Colon (tissue), 2 donors: ENCODE results near the gene EGFR.
A peak's percentile ranks its signal among the peaks of the same experiment; 100 is the strongest.

ENCODE experiments used
- FAIRE-seq: peaks from 2 replicates; lab custom pipeline; 2012; peaks lifted over from hg19 to GRCh38; lab: Jason Lieb, UNC
- donor health status: control.
- donor health status: control.

Gene EGFR

DNA sequence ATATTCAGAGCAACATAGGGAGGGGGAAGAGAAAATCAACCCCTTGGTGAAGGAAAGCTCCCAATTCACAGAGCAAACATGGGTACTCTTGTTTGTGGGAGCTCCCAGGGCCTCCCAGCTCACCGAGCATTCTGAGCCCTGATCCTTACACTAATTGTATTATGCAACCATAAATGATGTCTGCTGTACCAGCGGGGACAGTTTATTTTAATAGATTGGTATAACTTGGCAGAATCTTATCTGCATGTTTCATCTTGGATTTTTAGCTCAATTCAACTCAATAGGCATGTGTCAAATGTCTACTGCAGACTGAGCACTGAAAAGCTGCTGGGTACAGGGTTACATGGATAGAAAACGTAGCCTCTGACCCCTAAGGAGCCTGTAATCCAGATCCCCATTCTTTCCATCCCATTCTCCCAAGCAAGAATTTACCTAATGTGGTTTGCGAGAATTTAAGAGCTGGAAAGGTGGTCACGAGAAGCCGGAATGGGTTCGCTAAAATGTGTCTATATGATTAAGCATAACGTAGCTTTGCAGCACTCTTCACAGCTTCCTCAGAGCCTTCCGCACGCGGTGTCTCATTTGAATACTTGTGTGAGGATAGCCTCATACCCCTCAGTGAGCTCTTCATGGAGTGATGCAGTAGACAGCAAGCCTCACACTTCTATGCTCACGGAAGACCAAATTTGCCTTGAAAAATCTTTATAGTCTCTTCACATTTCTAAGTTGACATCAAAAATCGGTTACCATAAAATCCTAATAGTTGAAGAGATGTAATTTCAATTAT is 18.3 kb downstream of the EGFR start:
- no peak for FAIRE-seq

DNA sequence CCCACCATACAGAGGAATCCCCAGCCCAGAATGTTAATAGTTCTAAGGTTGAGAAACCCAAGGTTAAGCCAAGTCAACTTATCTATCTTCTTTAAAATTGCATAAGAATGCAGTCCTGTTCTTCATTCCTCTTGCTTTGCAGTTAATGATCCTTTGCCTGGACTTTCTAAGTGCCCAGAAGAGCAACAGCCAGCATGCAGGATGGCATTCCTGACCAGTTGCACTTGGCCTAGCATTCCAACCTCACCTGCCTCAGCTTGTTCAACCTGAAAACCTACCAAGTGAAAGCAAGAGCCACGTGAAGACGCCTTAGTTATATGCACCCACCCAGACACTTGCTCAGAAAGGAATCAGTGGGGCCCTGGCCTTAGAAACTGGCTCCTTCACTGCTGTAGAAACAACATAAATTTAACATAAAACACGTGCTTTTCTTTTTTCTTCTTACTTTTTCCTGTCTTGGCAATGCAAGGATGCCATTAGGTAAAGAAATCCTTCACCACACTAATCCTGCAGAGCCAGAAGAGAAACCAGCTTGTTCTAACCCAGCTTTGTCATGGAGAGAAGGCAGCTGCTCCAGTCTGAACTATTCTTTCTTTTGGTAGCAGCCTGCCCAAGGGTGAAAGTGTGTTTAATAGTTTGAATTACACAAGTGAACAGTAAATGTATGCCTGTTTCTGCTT is 25.0 kb downstream of the EGFR start:
- no peak for FAIRE-seq

DNA sequence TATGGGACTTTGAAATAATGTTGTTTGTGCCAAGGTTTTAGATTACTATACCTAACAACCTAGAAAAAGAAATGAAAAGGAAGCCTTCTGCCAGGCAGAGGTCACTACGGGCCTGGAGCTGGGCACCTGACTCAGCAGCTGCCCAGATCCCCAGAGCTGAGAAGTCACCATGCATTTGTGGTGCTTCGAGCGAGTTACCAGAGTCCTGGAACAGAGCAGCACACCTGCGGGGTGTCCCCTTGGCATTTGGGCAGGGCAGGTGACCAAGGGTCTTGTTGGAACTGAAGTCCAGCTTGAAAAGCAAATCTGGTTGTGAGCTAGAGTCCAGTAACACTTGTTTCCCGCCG is 25.5 kb downstream of the EGFR start:
- FAIRE-seq, result no peak

DNA sequence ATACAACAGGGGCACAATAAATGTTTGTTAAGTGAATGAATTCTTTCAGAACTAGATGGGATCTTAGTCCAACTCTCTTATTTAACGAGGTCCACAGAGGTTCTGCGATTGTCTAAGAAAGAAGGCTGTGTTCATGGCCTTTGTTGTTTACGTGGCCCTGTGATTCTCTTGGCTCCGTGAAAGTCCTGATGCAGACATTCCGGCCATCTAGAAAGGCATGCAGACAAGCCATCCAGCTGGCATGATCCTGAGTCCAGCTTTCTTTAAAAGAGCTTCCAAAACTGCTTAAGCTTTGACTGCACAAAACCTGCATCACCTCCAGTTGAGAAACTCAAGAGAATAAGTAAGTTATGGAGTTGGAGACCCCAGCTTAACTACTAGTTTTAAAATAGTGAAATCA is 26.0 kb downstream of the EGFR start:
- FAIRE-seq, result no peak

DNA sequence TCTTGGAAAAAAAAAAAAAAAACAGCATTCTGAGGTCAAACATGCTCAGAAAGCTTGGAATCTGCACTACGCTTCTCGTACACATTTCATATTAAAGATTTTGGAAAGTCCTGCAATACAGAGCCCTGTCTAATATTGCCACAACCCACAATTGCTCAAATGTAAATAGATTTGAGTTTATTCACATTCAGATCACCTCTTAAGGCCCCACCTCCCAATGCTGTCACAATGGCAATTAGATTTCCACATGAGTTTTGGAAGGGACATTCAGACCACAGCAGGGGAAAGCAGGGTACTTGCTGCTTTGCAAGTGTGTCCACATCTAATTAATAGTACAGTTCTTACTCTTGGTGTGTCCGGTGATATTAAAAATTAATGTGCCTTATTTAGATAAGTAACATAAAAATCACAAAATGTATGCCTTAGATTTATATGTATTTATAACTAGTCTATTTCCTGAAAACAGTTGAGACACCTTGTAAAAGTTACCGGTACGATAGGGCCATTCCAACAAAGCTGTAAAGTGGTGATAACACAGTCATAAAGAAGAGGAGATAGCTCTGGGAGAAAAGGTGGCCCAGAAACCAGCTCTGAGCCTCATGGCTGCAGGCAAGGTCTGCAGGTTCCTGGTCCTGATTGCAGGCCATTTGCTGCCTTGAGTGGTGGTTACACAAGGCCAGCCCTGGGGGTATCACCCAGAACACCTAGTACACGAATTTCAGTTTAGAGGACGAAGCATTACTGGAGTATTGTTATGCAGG is 27.9 kb downstream of the EGFR start:
- peak; percentile 74 for FAIRE-seq

DNA sequence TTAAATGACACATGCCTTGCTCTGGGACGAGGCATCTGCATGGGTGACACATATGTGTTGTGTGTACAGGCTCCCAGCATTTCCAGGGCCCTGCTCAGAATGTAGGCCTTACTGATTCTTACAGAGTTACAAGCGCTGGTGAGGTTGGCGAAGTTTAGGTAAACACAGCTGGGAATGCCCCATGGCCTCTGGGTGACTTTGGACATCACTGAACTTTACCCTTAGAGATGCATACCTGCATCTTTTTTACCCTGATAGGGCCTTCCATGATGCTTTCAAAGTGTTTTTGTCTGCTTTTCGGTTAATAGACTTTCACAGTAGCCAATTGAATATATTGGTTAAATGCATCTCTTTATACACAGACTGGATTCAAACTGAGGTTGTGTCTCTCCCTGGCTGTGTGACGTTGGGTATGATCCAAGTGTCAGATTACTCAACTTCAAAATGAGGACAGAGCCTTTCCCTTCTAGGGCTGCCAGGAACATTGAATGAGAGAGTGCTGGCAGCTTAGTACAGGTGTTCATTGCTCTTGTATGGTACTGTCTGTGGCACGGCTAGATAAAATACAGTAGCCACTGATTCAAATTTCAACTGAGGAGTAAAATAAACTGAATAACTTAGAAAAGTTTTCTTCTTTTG is 29.5 kb downstream of the EGFR start:
- no peak for FAIRE-seq

DNA sequence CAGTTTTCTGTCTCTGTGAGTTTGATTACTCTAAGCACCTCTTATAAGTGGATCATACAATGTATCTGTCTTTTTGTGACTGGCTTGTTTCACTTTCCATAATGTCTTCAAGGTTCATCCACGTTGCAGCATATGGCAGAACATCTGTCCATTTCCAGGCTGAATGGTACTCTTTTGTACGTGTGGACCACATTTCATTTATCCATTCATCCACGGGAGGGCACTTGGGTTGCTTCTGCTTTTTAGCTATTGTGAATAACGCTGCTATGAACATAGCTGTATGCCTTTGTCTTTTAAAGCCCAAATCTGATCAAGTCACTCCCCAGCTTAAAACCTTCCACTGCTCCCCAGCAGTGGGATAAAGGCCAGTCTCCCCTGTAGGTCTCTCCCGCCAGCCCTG is 31.5 kb downstream of the EGFR start:
- no peak for FAIRE-seq

DNA sequence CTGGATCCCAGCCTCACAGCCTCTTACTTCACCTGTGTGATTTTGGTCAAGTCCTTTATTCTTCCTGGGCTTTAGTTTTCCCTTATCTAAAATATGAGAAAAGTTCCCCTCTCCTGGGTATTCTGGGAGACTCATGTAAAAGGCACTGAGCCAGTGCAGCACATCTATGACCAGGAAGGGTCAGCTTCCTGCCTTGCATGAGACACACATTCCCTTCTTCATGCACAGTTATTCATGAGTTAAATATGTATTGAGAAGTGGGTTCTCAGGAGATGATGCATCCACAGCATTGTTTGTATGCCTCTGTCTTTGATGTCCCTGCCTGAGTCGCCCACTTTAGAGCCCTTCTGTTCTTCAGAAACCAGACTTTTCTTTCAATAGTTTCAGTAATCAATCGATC is 33.3 kb downstream of the EGFR start:
- no peak for FAIRE-seq

DNA sequence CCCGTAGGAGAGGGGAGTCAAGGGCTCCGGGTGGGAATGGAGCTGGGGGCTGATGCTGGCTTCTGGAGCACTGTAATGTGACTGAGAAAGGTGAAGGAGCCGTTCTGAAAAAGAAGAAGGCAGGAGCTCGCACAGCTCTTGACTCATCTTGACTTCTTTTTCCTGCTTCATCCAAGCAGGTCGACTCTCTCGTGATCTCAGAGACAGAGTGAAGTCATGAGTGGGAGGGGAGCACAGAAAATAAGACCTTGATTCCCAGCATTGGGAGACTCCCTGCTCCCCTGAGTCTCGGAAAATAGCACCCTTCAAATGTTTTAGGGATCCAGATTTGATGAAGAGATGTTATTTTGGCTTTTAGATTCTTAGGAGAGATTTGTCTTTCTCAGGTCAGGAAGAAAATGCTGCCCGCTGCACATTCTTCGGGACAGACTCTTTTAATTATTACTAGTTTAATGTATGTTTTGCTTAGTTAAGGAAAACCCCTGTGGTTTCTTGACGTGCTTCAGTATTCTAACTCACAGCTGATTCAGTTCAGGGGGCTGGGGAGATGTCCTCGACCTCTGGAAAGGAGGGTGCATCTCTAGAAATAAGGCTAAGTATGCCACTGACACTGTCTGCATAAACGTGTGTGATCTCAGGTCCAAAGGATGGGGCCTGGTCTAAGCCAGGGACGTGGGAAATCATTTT is 34.1 kb downstream of the EGFR start:
- no peak for FAIRE-seq

DNA sequence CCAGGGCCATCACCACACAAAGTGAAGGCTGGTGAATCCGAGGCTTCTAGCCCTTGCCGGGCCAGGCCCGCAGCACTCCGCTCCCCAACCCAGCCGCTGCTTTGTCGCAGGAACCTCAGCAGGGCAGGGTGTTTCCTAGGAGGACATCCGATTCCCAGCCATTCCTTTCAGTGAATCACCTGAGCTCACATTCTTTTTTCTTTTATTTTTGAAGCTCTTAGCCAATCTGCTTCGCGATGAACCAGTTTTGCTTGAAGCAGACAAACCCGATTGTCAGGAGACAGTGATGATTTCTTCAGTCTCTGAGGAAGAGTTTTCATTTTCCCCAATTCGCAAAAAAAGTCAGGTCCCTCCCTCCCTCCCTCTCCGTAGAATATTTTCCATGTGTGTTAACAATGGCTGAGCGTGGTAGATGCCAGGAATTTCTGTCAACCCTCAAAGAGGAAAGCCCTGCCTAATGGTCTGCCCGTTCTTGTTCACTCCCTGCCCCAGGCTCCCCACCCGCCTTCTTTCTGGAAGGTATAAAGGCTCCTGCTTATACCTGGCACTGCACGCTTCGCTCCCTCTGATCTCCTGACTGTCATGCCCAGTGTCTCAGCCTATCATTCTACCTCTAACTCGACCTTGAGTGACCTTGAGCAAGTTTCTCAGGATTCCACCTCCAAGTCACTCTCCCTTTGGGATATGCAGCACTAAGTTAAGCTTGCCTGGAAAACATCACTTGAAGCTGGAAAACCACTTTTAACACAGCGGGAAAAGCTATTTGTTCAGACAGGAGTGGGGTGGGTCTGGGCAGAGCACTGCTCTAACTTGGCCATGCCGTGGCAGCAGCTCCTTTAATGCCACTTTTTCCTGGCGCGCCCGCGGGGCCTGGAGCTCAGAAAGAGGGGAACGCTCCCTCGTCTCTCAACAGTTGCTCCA is 35.1 kb downstream of the EGFR start:
- no peak for FAIRE-seq

DNA sequence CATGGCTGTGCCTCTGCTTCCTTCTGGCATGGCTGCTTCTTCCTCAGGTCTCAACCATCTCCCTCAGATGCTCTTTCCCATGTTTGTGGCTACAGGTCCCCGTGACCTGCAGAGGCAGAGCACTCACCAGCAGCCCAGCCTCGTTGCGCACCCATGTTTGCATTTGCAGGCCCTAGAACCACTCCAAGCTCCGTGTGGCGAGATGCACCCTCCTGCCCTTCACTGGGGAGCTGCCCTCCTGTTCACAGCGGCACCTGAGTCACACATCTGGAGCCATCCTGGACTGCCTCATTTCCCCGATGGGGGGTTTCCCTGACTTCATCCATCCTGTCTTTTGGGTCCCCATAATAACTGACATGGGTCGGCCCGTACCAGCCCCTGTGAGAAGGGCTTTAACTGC is 35.9 kb downstream of the EGFR start:
- no peak for FAIRE-seq

DNA sequence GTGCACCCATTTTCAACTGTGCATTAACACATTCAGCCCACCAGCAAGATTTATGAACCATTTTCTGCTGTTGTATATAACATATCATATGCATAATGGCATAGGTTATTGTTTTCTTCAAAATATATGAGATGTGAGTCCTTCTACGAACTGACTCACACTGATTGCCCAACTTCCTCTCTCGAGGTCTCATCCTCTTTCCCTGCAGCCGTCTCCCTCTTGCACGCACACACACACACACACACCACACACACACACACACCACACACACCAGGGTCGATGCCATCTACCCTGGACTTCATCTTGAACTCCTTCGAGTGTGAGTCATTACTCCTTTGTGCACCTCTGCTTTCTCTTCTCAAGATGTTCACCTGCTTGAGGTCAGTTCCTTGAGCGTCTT is 36.7 kb downstream of the EGFR start:
- FAIRE-seq, result no peak

DNA sequence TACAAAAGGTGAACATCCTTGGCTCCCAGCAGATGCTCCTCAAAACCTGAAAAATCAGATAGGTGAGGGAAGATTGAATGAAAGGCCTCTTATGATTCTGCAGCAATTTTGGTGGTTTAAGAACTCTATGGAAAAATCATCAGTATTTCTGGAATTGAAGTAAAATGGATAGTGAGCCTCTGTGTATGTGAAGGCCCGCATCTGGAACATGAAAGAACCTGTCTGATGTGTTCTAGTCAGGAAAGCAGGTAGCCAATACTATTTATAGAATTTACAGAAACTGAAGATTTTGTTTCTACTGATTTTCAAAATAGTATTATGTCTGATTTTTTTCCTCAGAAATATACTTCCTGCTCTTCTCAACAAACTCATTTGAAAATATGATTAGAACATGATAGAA is 37.3 kb downstream of the EGFR start:
- no peak for FAIRE-seq

DNA sequence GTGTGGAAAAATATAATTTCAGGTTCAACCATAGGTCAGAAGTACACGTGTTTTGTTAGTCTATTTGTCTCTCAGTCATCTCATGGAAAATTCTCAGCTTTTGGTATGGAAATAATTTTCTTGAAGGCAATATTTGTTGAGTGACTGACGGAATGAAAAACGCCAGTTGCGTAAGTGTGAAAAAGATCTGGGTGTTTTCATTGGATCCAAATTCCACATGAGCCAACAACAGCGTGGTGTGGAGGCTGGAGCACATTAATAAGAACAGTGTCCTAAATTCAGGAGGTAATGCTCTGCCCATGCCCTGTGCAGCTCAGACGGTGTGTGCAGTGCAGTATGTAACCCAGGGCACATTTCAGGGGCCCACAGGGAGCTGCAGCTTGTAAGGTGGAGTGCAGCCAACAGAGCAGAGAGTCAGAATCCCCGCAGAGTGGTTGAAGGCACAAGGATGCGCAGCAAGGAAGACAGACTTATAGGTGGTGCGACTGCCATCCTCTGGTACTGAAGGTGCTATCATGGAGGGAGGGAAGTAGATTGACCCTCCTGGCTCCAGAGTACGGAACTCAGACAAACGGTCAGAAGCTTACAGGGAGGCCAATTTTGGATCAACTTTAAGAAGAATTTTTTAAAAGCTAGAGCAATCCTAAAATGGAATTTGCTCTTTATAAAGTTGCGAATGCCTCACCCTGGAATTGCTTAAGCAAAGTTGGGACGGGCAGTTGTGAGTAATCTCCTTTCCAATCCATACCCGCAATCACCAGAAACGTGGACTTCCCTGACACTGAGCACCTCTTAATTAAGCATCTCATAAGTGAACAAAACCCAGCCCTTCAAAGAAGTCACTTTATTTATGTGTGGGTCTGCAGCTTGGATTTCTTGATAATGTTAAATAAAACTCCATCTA is 38.0 kb downstream of the EGFR start:
- no peak for FAIRE-seq

DNA sequence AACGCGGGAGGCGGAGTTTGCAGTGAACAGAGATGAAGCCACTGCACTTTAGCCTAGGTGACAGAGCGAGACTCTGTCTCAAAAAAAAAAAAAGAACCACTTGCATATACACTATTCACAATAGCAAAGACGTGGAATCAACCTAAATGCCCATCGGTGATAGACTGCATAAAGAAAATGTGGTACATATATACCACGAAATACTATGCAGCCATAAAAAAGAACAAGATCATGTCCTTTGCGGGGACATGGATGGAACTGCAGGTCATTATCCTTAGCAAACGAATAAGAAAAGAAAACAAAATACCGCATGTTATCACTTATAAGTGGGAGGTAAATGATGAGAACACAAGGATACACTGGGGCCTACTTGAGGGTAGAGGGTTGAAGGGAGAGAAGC is 39.5 kb downstream of the EGFR start:
- FAIRE-seq, result no peak

DNA sequence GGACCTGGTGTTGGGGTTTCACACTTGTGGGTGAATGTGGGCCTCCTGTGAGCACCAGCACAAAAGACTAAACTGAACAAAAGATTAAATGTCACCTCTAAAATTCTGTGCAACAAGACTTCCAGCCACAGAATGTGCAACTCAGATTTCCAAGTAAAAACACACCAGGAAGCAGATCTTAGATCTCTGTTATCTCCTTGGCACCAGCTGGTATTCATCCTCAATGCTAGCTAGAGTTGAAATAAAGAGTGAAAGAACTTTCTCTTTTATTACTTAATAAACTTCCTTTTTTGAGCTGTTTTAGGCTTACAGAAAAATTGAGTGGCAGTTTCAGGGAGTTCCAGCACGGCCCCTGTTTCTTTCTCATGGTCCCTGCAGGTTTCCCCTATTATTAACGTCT is 40.2 kb downstream of the EGFR start:
- FAIRE-seq, result no peak

DNA sequence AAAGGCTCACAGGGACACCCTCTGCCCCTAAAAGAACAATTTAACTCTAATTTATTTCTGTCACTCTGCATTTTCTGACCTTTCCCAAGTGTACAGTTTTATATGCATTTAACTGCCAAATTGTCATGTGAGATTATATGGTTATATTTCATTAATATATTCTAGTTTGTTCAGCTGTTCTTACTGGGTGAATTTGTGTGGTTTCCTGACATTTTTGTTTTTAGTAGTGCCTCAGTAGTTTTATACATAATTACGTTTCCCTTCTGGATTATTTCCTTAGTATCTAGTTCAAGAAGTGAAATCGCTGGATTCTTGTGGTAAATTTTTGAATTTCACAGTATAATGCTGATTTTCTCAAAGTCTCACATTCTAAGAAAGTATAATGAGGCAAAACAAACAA is 41.3 kb downstream of the EGFR start:
- FAIRE-seq, result no peak

DNA sequence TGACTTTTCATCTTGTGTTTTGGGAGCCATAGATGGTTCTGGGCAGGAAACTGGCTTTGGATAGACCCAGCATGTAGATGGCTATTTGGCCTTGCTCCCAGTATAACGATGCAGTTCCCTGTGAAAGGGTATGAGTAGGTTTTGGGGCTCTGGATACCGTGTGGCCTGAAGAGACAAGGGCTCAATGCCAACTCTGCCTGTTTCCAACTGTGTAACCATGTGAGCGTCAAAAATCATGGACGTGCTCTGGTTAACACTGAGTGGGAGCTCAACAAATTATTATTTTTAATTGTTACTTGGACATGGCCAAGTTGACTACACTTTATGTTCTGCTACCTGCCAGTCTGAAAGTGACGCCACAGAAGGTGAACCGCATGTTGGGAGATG is 41.8 kb downstream of the EGFR start:
- no peak for FAIRE-seq

DNA sequence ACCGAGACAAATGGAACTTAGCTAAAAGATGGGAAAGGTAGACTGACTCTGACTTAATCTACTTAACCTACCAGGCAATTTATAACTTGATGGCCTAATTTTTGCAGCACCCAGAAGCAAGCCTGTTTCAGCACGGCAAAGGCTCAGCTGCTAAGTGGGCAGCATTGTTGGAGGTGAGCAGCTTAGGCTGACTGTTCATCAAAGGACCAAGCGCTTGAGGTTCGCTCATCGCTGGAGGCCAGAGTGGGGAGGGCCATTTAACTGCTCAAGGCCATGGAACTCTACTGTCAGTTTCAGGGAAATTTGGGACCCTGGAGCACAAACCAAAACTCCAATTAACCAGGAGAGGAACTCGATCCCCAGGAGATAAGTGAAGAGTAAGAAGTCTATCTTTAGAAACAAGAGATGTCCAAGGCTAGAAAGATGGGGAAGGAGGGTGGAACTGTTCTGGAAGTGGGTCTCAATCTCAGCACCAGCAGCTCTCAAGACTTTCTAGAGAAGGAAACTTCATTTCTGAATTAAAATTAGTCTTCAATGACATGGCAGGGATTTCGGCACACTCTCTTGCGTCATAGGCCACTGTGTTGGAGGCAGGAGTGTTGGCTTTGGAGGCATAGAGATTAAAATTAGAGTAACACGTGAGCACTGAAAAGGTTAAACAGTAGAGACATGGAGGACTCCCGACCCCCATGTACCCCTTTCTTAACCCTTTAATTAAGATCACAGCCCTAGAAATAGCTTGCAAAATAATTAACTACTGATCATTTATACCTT is 43.1 kb downstream of the EGFR start:
- FAIRE-seq, result no peak
